Adrenal gland (tissue), 12 donors: ENCODE measurements around the gene UCHL5. TPM values are rescaled to one million over a fixed set of nuclear protein-coding genes. Genes with fewer than 3 reads are reported as not detected.
"Not testable (repeated sequence)": the region's sequence is repeated elsewhere in the genome, so short reads cannot be mapped to it uniquely, and the experiment has no call there.

Experiments
- DNase-seq, 7 donors: peaks; one replicate each; pipeline ENCODE4 v3.0.0-alpha.2; 2019 to 2020
- H3K27ac ChIP-seq, 5 donors: fragments of 200-600 bp; sonication (generic) in 4 of 5; 1 replicate in 3 of 5; 2 replicates in 2 of 5; pipeline versions ENCODE4 v1.5.1 to v1.8.0; 2016 to 2020; ENCODE audit warnings: mild to moderate bottlenecking in 1 of 5
- H3K27me3 ChIP-seq: fragments of 200-600 bp; 2 replicates; pipeline ENCODE4 v1.8.0; 2021
- H3K36me3 ChIP-seq, 2 donors: fragments of 200-600 bp; replicated peaks in 1 of 2; 1 replicate in 1 of 2; 2 replicates in 1 of 2; pipeline versions ENCODE4 v1.5.1 to v1.8.0; 2018 to 2022
- H3K4me1 ChIP-seq, 2 donors: fragments of 200-600 bp; replicated peaks in 1 of 2; 1 replicate in 1 of 2; 2 replicates in 1 of 2; pipeline versions ENCODE4 v1.5.1 to v1.8.0; 2018 to 2021
- H3K4me3 ChIP-seq, 4 donors: fragments of 200-600 bp; sonication (generic) in 3 of 4; one replicate each; pipeline ENCODE4 v1.5.1; 2016 to 2018
- H3K9me3 ChIP-seq, 3 donors: fragments of 200-600 bp; sonication (generic) in 1 of 3; replicated peaks in 1 of 3; 1 replicate in 2 of 3; 2 replicates in 1 of 3; pipeline versions ENCODE4 v1.5.1 to v1.8.0; 2016 to 2021
- CTCF ChIP-seq, 6 experiments: fragments of 450-650 bp in 4 of 6; fragments of 200-600 bp in 2 of 6; sonication (generic) in 1 of 6; IDR thresholded peaks; 1 replicate in 5 of 6; 2 replicates in 1 of 6; pipeline versions ENCODE4 v1.5.1 to v1.8.0; 2016 to 2021; ENCODE audit warnings: antibody characterized with exemption in 6 of 6, mild to moderate bottlenecking in 2 of 6, moderate library complexity in 1 of 6
- POLR2A ChIP-seq, 2 donors: fragments of 450-650 bp; IDR thresholded peaks; one replicate each; pipeline ENCODE4 v1.6.1; 2017; ENCODE audit warnings: antibody characterized with exemption in 2 of 2, mild to moderate bottlenecking in 2 of 2, moderate library complexity in 1 of 2
- WGBS, 4 donors: extraction: QIAGEN DNeasy Blood & Tissue Kit in 2 of 4; methylation state at CpG; one replicate each; pipeline versions ENCODE4 v1.1.5 to v1.1.7; 2013 to 2017; 5-methylcytosine and 5-hydroxymethylcytosine counted together
- intact Hi-C, 2 donors: fragments of 100-400 bp; cut with DNase I; formaldehyde crosslinking; loops; one replicate each; pipeline versions ENCODE4 v1.14.1 to v1.15.0; 2022 to 2023
- polyA plus RNA-seq, 3 donors: library from polyadenylated mRNA; stranded (reverse); fragments of 200-250 nt in 2 of 3; fragments of 350-450 nt in 1 of 3; fragmentation: Illumina TruSeq in 1 of 3; extraction: RNeasy Lipid Tissue Mini Kit (QIAGEN cat#74804) in 1 of 3; gene quantifications; one replicate each; pipeline ENCODE4 v1.2.3, GENCODE V29; 2013 to 2014
- total RNA-seq, 9 donors: library from RNA; depleted of rRNA in 4 of 9; stranded (reverse); fragments of >200 nt in 4 of 9; fragments of 120-200 nt in 1 of 9; fragmentation: NEBNext Ultra II Directional in 1 of 9; extraction: Animal tissue kit (Norgen Biotek cat#: 25700) in 1 of 9; gene quantifications; one replicate each; pipeline versions ENCODE4 v1.1.0 to v1.2.4, GENCODE V29; 2013 to 2023
- donor health status: healthy with polysubstance abuse.
- donor health status: Bipolar disorder and iron deficiency.
- donor health status: DM: yes; HTN: yes; CAD: no.
- donor health status: DM: no; HTN: no; CAD: no.
- donor health status: DM: no; HTN: no; CAD: no.
- donor health status: DM: yes; HTN: yes; CAD: no.

The UCHL5 gene
- total and polyA plus RNA-seq, 12 donors: 9.3 to 71.9 (median 24.8) TPM

DNA sequence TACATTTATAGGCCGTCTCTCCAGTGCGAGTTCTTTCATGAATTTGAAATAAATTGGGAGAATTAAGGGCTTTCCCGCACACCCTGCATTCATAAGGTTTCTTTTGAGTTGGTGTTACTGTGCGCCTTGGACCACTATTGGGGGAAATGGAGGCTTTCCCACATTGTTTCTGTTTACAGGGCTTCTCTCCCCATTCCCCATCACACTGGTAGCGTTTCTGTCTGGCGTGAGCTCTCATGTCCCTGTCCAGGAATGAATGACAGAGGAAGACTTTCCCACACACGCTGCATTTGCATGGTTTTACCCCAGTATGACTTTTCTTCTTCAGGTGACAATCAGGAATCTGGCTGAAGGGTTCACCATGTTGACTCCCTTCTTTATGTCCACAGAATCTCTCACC lies 65.0 kb downstream of the UCHL5 start:
- 84 to 99% (median 97%) methylated on average over 7 of the region's 7 CpGs for WGBS, 4 donors
- Histone ChIP-seq H3K27me3 (no peaks in the 10 kb centered on the region), H3K4me3 (no peak overlapping the region), H3K4me1 (no peaks in the 10 kb centered on the region), H3K9me3 (no peaks in the 10 kb centered on the region), H3K27ac (no peak overlapping the region), H3K36me3 (peaks cover 0 to 4% of the 10 kb centered on the region in 2 donors)
- intact Hi-C loops: no loop called here
- TF ChIP-seq CTCF (IDR thresholded peaks at IDR 0.05): no peak
- TF ChIP-seq POLR2A (IDR thresholded peaks at IDR 0.05): no peak
- DNase-seq: no peak

DNA sequence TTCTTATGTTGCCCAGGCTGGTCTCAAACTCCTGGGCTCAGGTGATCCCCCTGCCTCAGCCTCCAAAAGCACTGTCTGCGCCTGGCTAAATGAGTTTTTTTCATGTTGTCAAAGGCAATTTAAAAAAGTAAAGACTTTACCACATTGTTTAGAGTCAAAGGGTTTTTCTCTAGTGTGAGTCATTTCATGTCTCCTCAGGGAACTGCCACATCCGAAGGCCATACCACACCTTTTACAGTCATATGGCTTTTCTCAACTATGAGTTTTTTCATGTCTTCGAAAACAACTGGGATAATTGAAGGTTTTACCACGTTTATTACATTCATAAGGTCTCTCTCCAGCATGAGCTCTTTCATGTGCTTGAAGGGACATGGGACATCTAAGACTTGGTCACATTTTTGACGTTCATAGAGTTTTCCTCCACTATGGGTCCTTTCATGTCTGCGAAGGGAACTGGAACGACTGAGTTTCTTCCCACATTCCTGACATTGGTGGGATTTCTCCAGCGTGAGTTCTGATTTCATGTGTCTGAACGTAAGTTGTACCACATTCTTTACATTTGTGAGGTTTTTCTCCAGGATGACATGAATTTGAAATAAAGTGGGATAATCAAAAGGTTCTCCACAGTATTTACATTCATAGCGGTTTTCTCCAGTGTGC lies 65.6 kb downstream of the UCHL5 start:
- no peaks in the 10 kb centered on the region for H3K27me3 ChIP-seq
- DNase-seq: no peak
- no peaks in the 10 kb centered on the region for H3K4me1 ChIP-seq
- WGBS, 4 donors: 90 to 94% (median 92%) methylated on average over 10 of the region's 10 CpGs
- peaks cover 0 to 4% of the 10 kb centered on the region in 2 donors for H3K36me3 ChIP-seq
- TF ChIP-seq POLR2A (IDR thresholded peaks at IDR 0.05) (no peak), CTCF (IDR thresholded peaks at IDR 0.05) (no peak)
- no peaks in the 10 kb centered on the region for H3K9me3 ChIP-seq
- intact Hi-C loops: no loop called here
- H3K27ac ChIP-seq: no peak overlapping the region
- H3K4me3 ChIP-seq: no peak overlapping the region

GRCh38 chr1:192986748-192987334 lies 72.3 kb downstream of the UCHL5 start:
- H3K27me3 ChIP-seq, intact Hi-C loops, H3K9me3 ChIP-seq, DNase-seq, H3K4me1 ChIP-seq, H3K4me3 ChIP-seq, H3K27ac ChIP-seq, H3K36me3 ChIP-seq: not testable (repeated sequence)
- WGBS, 4 donors: 91 to 98% (median 93%) methylated on average over 10 to 38 of the region's 38 CpGs

GRCh38 chr1:192986110-192986747 lies 72.9 kb downstream of the UCHL5 start:
- Histone ChIP-seq H3K4me3 (no peak overlapping the region), H3K4me1 (peaks cover 0 to 4% of the 10 kb centered on the region in 2 donors), H3K27me3 (no peaks in the 10 kb centered on the region), H3K27ac (no peak overlapping the region), H3K36me3 (no peaks in the 10 kb centered on the region), H3K9me3 (no peaks in the 10 kb centered on the region)
- WGBS, 4 donors: 61 to 70% (median 65%) methylated on average over 8 of the region's 8 CpGs
- no peak for TF ChIP-seq CTCF (IDR thresholded peaks at IDR 0.05)
- no peak for TF ChIP-seq POLR2A (IDR thresholded peaks at IDR 0.05)
- intact Hi-C loops: no loop called here
- peak in 6 of 7 donors; percentile 47 to 87 (median 52) for DNase-seq
